ENCODE data around the gene DHX35.

The DHX35 gene

DNA sequence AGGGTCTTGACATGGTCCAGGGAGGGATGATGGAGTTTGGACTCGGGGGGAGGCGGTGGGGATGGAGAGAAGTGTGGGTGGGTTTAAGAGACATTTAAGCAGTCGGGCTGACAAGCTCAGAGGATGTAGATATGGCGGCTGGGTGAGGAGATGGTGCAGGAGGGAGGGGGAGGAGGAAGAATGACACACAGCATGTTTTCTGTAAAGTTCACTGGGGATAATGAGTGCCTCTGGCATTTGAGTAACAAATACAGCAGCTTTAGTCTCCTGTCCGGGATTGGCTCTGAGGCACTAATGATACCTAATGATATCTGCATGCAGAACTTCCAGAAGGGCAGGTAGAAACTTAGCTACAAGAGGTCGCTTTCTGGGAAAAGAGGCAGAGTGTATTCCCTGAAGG, 107.8 kb downstream of the DHX35 start:
- DNase-seq, result no peak

DNA sequence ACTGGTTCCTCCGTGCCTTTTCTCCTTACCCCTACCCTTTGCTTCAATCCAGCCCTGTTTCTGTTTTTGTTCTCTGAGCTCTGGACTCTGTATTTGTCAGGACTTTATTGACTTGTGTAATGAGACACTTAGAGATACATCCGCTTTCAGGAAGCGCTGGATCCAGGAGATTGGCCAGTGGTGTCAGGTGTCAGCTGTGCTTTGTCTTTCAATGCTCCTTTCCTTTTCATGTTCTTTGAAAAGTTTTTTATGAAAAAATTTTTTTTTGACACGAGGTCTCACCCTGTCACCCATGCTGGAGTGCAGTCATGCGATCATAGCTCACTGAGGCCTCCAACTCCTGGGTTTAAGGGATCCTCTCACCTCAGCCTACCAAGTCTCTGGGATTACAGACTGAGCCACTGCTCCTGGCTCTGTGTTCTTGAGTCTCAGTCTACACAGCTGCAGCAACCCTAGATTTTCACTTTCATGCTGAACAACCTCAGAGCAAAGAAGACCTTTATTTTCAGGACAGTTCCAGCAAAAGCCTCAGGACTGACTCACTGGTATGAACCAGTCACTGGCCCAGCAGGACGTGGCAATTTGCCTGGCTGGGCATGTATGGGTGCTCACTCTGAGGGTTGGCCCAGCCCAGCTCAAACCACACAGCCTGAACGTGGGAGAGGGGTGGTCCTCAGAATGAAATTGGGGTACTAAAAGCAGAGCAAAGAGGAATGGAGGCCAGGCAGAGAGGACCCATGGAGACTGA, 108.5 kb downstream of the DHX35 start:
- DNase-seq, result peak; percentile 26

DNA sequence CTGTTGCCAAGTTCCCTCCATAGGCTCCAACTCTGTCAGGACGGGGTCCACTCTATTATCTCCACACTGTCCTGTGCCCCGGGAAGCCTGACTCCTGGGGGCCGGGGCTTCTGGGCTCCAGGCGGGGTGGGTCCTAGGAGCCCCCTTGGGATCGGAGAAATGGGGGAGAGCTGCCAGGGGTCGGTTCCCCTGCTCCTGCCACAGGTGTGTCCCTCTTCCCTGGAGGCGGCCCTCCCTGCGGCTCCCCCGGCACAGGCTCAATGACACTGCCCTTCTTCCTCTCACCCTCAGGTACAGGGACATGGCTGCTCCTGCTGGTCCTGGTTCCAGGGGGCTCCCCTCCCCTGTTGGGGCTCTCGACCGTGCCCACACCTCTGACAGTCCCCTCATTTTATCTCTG, 110.0 kb downstream of the DHX35 start:
- DNase-seq, result no peak

DNA sequence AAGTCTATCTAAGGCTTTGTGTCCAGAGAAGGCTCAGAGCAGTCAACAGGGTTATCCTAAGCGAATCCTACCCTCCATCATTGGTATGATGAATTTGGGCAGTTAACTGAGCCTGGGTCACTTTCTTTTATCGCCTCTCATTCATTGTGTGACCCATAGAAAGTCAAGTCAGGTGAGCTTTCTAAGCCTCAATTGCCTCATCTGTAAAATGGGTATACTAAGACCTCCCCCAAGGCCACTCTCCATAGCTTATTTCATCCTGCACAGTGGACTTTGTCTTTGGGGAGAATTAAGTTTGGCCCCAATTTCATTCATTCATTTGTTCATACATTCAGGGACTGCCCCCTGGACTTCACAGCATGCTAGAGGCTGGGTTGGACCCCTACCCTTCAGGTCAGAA, 110.5 kb downstream of the DHX35 start:
- no peak for DNase-seq

DNA sequence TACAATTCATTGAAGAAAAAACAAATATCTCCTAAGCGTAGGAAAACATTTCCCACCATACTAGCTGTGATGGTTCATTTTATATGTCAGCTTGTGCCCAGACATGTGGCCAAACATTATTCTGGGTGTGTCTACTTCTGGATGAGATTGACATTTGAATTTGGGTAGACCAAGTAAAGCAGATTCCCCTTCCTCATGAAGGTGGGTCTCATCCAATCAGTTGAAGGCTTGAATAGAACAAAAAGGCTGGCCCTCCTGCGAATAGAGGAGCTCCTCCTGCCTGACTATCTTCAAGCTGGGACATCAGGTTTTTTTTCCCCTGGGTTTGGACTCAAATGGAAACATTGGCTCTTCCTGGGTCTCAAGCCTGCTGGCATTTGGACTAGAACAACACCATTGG, 113.6 kb downstream of the DHX35 start:
- DNase-seq, result no peak

DNA sequence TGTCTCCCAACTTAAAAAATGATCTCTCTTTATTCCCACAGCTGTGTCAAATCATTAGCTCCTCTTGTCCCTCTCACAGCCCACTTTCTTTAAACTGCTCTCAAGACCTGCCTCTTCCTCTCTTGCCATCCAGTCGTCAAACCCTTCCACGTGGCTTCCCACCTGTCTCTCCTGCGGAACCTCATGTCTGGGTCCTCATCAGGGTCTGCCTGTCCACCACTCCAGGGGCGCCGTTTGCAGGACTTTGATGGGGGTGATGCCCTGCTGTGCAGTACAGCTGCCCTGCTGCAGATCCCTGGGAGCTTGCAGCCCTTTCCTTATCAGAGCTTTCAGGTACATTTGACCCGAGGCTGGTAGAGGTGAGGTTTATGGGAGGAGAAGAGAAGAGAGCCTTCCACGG, 114.8 kb downstream of the DHX35 start:
- no peak for DNase-seq

DNA sequence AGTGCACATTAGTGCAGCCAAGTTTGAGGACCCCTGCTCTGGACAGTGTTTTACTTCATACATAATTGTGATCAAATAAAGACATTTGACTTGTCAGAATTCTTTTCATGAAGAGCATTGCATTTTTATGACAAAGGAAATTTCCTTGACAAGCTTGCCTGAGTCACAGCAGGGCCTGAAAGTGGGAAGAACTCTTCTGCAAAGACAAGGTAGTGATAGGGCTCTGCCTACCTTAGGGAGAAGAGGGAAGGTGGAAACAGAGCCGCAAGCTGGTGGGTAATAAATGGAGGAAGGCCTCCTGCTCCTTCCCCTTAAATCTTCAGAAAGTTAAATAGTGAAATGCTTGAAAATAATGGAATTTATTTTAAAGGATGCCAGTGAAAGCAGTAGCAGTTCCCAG, 118.2 kb downstream of the DHX35 start:
- no peak for DNase-seq

DNA sequence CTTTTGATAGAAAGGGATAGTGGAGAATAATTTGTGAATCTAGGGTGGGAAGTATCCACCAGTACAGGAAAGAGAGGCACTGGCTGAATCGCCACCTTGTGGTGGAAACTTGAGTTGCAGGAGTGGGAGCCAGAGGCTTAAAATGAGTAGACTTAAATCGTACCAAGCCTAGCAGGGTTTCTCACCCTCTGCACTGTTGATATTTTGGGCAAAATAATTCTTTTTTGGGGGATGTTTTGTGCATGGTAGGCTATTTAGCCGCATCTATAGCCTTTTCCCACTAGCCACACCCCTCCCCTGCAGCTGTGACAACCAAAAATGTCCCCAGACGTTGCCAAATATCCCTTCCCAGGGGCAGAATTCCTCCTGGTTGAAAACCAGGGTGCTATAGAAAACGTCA, 119.1 kb downstream of the DHX35 start:
- peak; percentile 61 for DNase-seq

DNA sequence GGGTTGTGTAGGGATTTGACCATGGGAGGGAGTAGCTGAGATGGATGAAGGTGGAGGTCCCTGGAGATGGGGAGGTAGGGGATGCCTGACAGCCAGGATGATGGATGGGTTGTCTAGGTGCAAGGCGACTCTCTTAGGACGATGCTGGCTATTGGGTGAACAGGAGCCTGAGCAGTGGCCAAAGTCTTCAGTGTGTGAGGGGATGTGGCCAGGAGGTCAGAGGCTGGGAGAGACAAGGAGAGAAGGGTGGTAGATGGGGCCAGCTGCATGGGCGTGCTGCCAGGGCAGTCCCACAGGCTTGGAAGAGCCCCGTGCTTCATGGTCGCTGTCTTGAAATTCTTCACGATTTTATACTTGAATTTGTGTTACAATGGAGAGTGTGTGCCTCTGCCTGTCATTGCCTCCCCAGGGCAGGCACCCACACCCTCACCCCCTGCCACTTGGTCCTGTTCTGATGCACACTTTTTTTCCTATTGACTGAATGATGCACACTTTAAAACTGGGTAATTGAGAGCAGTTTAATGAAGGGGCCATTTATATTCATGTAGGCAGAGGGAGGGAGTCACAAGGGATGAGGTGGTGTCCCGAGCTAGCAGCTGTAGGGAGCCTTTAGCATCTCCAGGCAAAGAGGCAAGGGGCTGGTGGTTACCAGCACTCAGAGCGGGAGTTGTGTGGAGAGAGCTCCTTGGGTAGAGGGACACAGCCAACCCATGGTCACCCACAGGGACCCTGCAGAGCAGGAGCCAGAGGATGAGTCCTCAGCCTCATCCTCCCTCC, 120.7 kb downstream of the DHX35 start:
- no peak for DNase-seq

DNA sequence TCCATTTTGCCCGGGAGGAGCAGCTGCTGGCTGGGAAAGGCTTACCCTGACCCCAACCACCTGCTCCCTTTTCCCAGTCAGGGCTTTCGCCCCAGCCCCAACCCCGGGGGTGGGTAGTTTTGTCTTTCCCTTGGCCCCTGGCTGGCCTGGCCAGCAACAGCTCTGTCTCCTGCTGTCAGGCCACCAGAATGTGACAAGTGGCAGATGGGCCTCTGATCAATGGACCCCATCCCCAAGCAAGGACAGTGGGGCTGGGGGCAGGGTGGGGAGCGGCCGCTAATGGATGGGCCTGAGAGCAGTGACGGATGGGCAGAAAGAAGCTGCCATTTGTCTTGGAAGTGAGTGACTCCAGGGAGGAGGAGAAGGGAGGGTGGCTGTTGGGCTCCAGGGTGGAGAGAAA, 121.6 kb downstream of the DHX35 start:
- no peak for DNase-seq

DNA sequence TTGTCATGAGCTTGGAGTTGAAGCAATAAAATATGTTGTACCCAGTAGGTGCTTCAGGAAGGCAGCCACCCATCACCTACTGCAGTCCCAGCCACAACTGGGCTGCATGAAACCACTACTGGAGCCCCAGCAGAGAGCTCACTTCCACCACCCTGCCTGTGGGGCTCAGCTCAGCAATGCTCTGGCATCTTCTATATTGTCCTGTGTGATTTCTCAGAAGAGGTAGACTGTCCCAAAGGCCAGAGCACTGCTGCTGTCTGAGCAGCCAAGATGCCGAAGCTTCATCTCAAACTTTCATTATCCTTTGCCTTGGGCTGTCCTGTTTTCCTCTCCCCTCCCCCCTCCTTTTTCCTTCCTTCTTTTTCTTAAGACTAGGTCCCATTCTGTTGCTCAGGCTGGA, 126.9 kb downstream of the DHX35 start:
- DNase-seq, result no peak
